Measurements from ENCODE around the gene IQCE.
"Not testable (repeated sequence)": the region's sequence is repeated elsewhere in the genome, so short reads cannot be mapped to it uniquely, and the experiment has no call there.

IQCE gene

GRCh38 chr7:2521952-2522591 lies 36.7 kb upstream of the IQCE start:
- DNase-seq, result peak; percentile 68 to 80

GRCh38 chr7:2522780-2523433 lies 35.9 kb upstream of the IQCE start:
- DNase-seq, result no peak

GRCh38 chr7:2523461-2523936 lies 35.3 kb upstream of the IQCE start:
- DNase-seq, result no peak

GRCh38 chr7:2523941-2524807 lies 34.6 kb upstream of the IQCE start:
- no peak for DNase-seq

GRCh38 chr7:2524808-2525657 lies 33.7 kb upstream of the IQCE start:
- no peak for DNase-seq

- DNase-seq, result no peak
Measured at GRCh38 chr7:2525658-2526630, 32.8 kb upstream of the IQCE start.

GRCh38 chr7:2526659-2527504 lies 31.9 kb upstream of the IQCE start:
- no peak for DNase-seq

- peak in 1 of 2 donors; percentile 29 for DNase-seq
Measured at GRCh38 chr7:2527505-2528467, 31.0 kb upstream of the IQCE start.

- peak in 1 of 2 donors; percentile 1 for DNase-seq
Measured at GRCh38 chr7:2528481-2529095, 30.2 kb upstream of the IQCE start.

- DNase-seq, result peak; percentile 69 to 88
Measured at GRCh38 chr7:2529161-2530070, 29.4 kb upstream of the IQCE start.

- DNase-seq, result peak; percentile 86 to 90
Measured at GRCh38 chr7:2530071-2530987, 28.4 kb upstream of the IQCE start.

GRCh38 chr7:2530994-2531795 lies 27.6 kb upstream of the IQCE start:
- DNase-seq, result not testable (repeated sequence)

- DNase-seq, result not testable (repeated sequence)
Measured at GRCh38 chr7:2531796-2532110, 27.0 kb upstream of the IQCE start.

- DNase-seq, result not testable (repeated sequence)
Measured at GRCh38 chr7:2532199-2532772, 26.5 kb upstream of the IQCE start.

GRCh38 chr7:2532816-2533215 lies 26.0 kb upstream of the IQCE start:
- DNase-seq, result not testable (repeated sequence)
